ENCODE data around the gene SART1. TPM values are rescaled to one million over a fixed set of nuclear protein-coding genes. Genes with fewer than 3 reads are reported as not detected.
A peak's percentile ranks its signal among the peaks of the same experiment; 100 is the strongest.

Gene SART1
- polyA plus RNA-seq, 1 donor (not counting 4 experiments of a cell fraction or from before 2014, with no cell fraction given) = 14.7 TPM

GRCh38 chr11:65916391-65916790 is 45.1 kb upstream of the SART1 start:
- Histone ChIP-seq H3K9ac (ENCODE audit: control insufficient read depth, extremely low read depth, insufficient read depth, low read length) (peak overlapping the region; percentile 91), H2AFZ (ENCODE audit: control insufficient read depth, low read length) (no peak overlapping the region), H3K36me3 (ENCODE audit: control insufficient read depth in 2 of 2, extremely low read depth in 1 of 2, insufficient read depth in 2 of 2, low read length in 2 of 2) (peaks cover 4 to 5% of the 10 kb centered on the region in 2 experiments), H4K20me1 (ENCODE audit: control insufficient read depth, extremely low read depth, insufficient read depth, low read length) (no peaks in the 10 kb centered on the region), H3K79me2 (ENCODE audit: control insufficient read depth, insufficient read depth, low read length) (peaks cover 47% of the 10 kb centered on the region), H3K4me3 (ENCODE audit: control insufficient read depth in 2 of 3, extremely low read depth in 1 of 3, insufficient read depth in 2 of 3, low read depth in 1 of 3, low read length in 3 of 3) (peak overlapping the region in 2 of 3 experiments; percentile 26 to 66), H3K4me2 (ENCODE audit: control insufficient read depth, extremely low read depth, insufficient read depth, low read depth, low read length) (peak overlapping the region; percentile 73), H3K4me1 (ENCODE audit: control insufficient read depth, extremely low read depth, insufficient read depth, low read length) (peaks cover 74% of the 10 kb centered on the region), H3K27me3 (ENCODE audit: control insufficient read depth, extremely low read depth, insufficient read depth, low read length) (no peaks in the 10 kb centered on the region), H3K9me3 (ENCODE audit: control insufficient read depth, low read depth, low read length) (no peaks in the 10 kb centered on the region), H3K27ac (ENCODE audit: control insufficient read depth, insufficient read depth, low read length) (peak overlapping the region; percentile 95), H3K9me1 (ENCODE audit: control insufficient read depth, extremely low read depth, insufficient read depth, low read length) (no peaks in the 10 kb centered on the region)
- TF ChIP-seq EZH2 (IDR thresholded peaks at IDR 0.05; ENCODE audit: low read length) = no peak
- no peak for TF ChIP-seq CTCF (optimal IDR thresholded peaks at IDR 0.05 in 1 of 3, IDR thresholded peaks at IDR 0.05 in 1 of 3, conservative IDR thresholded peaks at IDR 0.05 in 1 of 3; ENCODE audit: extremely low read depth in 1 of 3, insufficient read depth in 2 of 3, low read length in 3 of 3)
- dilution Hi-C loops (cut with MboI; ENCODE audit: extremely low pct_ligation_motif_present, low sequenced_read_pairs) = no loop called here
- DNase-seq (ENCODE audit: low read depth, low spot score) (no peak), FAIRE-seq (peak; percentile 46)

- no peak overlapping the region for H2AFZ ChIP-seq (ENCODE audit: control insufficient read depth, low read length)
- H3K9me3 ChIP-seq (ENCODE audit: control insufficient read depth, low read depth, low read length) = no peaks in the 10 kb centered on the region
- H3K4me3 ChIP-seq (ENCODE audit: control insufficient read depth in 2 of 3, extremely low read depth in 1 of 3, insufficient read depth in 2 of 3, low read depth in 1 of 3, low read length in 3 of 3) = peak overlapping the region in 1 of 3 experiments; percentile 66
- H3K9me1 ChIP-seq (ENCODE audit: control insufficient read depth, extremely low read depth, insufficient read depth, low read length) = no peaks in the 10 kb centered on the region
- H3K36me3 ChIP-seq (ENCODE audit: control insufficient read depth in 2 of 2, extremely low read depth in 1 of 2, insufficient read depth in 2 of 2, low read length in 2 of 2) = peaks cover 6 to 8% of the 10 kb centered on the region in 2 experiments
- TF ChIP-seq CTCF (optimal IDR thresholded peaks at IDR 0.05 in 1 of 3, IDR thresholded peaks at IDR 0.05 in 1 of 3, conservative IDR thresholded peaks at IDR 0.05 in 1 of 3; ENCODE audit: extremely low read depth in 1 of 3, insufficient read depth in 2 of 3, low read length in 3 of 3) (no peak), EZH2 (IDR thresholded peaks at IDR 0.05; ENCODE audit: low read length) (no peak)
- peaks cover 47% of the 10 kb centered on the region for H3K79me2 ChIP-seq (ENCODE audit: control insufficient read depth, insufficient read depth, low read length)
- H3K27ac ChIP-seq (ENCODE audit: control insufficient read depth, insufficient read depth, low read length) = peak overlapping the region; percentile 95
- peaks cover 70% of the 10 kb centered on the region for H3K4me1 ChIP-seq (ENCODE audit: control insufficient read depth, extremely low read depth, insufficient read depth, low read length)
- H3K9ac ChIP-seq (ENCODE audit: control insufficient read depth, extremely low read depth, insufficient read depth, low read length) = peak overlapping the region; percentile 91
- dilution Hi-C loops (cut with MboI; ENCODE audit: extremely low pct_ligation_motif_present, low sequenced_read_pairs) = no loop called here
- peak overlapping the region; percentile 73 for H3K4me2 ChIP-seq (ENCODE audit: control insufficient read depth, extremely low read depth, insufficient read depth, low read depth, low read length)
- H3K27me3 ChIP-seq (ENCODE audit: control insufficient read depth, extremely low read depth, insufficient read depth, low read length) = no peaks in the 10 kb centered on the region
- FAIRE-seq (no peak), DNase-seq (ENCODE audit: low read depth, low spot score) (no peak)
- no peaks in the 10 kb centered on the region for H4K20me1 ChIP-seq (ENCODE audit: control insufficient read depth, extremely low read depth, insufficient read depth, low read length)
Measured at GRCh38 chr11:65917077-65917433, 44.5 kb upstream of the SART1 start.
